Tibial nerve (tissue), 4 donors: ENCODE data around the gene SLC15A5. TPM values are rescaled to one million over a fixed set of nuclear protein-coding genes. Genes with fewer than 3 reads are reported as not detected.

ENCODE experiments used
- DNase-seq, 2 donors: peaks; one replicate each; pipeline ENCODE4 v3.0.0-alpha.2; 2019; ENCODE audit warnings: low spot score in 2 of 2
- H3K27ac ChIP-seq, 4 donors: fragments of 200-600 bp; sonication (generic) in 3 of 4; one replicate each; pipeline ENCODE4 v1.5.1; 2017 to 2019; ENCODE audit warnings: mild to moderate bottlenecking in 1 of 4
- H3K27me3 ChIP-seq, 2 donors: fragments of 200-600 bp; sonication (generic) in 1 of 2; one replicate each; pipeline versions ENCODE4 v1.5.1 to v1.6.0; 2017 to 2019
- H3K36me3 ChIP-seq, 3 donors: fragments of 200-600 bp; sonication (generic); one replicate each; pipeline ENCODE4 v1.5.1; 2018 to 2019
- H3K4me1 ChIP-seq, 4 donors: fragments of 200-600 bp; sonication (generic) in 3 of 4; one replicate each; pipeline ENCODE4 v1.5.1; 2017 to 2019
- H3K4me3 ChIP-seq, 4 donors: fragments of 200-600 bp; sonication (generic) in 3 of 4; one replicate each; pipeline ENCODE4 v1.5.1; 2017 to 2019; ENCODE audit warnings: mild to moderate bottlenecking in 1 of 4, moderate library complexity in 1 of 4
- H3K9me3 ChIP-seq, 4 donors: fragments of 200-600 bp; sonication (generic) in 3 of 4; one replicate each; pipeline ENCODE4 v1.5.1; 2017 to 2019
- CTCF ChIP-seq, 5 experiments: fragments of 200-600 bp in 3 of 5; fragments of 450-650 bp in 2 of 5; sonication (generic) in 3 of 5; IDR thresholded peaks; one replicate each; pipeline ENCODE4 v1.5.1; 2016 to 2019; ENCODE audit warnings: antibody characterized with exemption in 5 of 5, mild to moderate bottlenecking in 3 of 5, moderate library complexity in 2 of 5
- EP300 ChIP-seq, 2 donors: sonication (generic); formaldehyde crosslinking; IDR thresholded peaks; one replicate each; pipeline ENCODE4 v1.6.1; 2017; ENCODE audit warnings: antibody characterized with exemption in 2 of 2, mild to moderate bottlenecking in 1 of 2
- POLR2A ChIP-seq, 2 donors: fragments of 450-650 bp; IDR thresholded peaks; one replicate each; pipeline ENCODE4 v1.6.1; 2017; ENCODE audit warnings: antibody characterized with exemption in 2 of 2, mild to moderate bottlenecking in 2 of 2, moderate library complexity in 2 of 2
- WGBS, 2 donors: methylation state at CpG; one replicate each; pipeline ENCODE4 v1.1.5; 2018; 5-methylcytosine and 5-hydroxymethylcytosine counted together
- total RNA-seq, 4 donors: library from RNA; depleted of rRNA; stranded (reverse); fragments of >200 nt; gene quantifications; one replicate each; pipeline ENCODE4 v1.1.0, GENCODE V29; 2016

SLC15A5 gene
- total RNA-seq, 4 donors from 2014 or later = not detected

- no peaks in the 10 kb centered on the region for H3K4me1 ChIP-seq
- H3K9me3 ChIP-seq = no peaks in the 10 kb centered on the region
- H3K4me3 ChIP-seq = no peak overlapping the region
- no peaks in the 10 kb centered on the region for H3K27me3 ChIP-seq
- 64 to 68% methylated on average over 3 of the region's 3 CpGs for WGBS, 2 donors
- TF ChIP-seq POLR2A (IDR thresholded peaks at IDR 0.05) (no peak), EP300 (IDR thresholded peaks at IDR 0.05) (no peak), CTCF (IDR thresholded peaks at IDR 0.05) (no peak)
- DNase-seq = no peak
- no peaks in the 10 kb centered on the region for H3K36me3 ChIP-seq
- H3K27ac ChIP-seq = no peak overlapping the region
Measured at GRCh38 chr12:16245209-16245608, 32.3 kb downstream of the SLC15A5 start.

GRCh38 chr12:16243487-16244412 is 33.7 kb downstream of the SLC15A5 start:
- Histone ChIP-seq H3K4me1 (no peaks in the 10 kb centered on the region), H3K36me3 (no peaks in the 10 kb centered on the region), H3K27ac (no peak overlapping the region), H3K27me3 (no peaks in the 10 kb centered on the region), H3K9me3 (no peaks in the 10 kb centered on the region), H3K4me3 (no peak overlapping the region)
- DNase-seq = no peak
- WGBS, 2 donors = 84 to 86% methylated on average over 9 of the region's 9 CpGs
- TF ChIP-seq CTCF (IDR thresholded peaks at IDR 0.05) (no peak), POLR2A (IDR thresholded peaks at IDR 0.05) (no peak)

GRCh38 chr12:16241346-16241745 is 36.1 kb downstream of the SLC15A5 start:
- WGBS, 2 donors = 67 to 71% methylated on average over 4 of the region's 4 CpGs
- Histone ChIP-seq H3K9me3 (no peaks in the 10 kb centered on the region), H3K4me1 (no peaks in the 10 kb centered on the region), H3K4me3 (no peak overlapping the region), H3K27me3 (no peaks in the 10 kb centered on the region), H3K36me3 (no peaks in the 10 kb centered on the region), H3K27ac (no peak overlapping the region)
- DNase-seq = no peak
- TF ChIP-seq EP300 (IDR thresholded peaks at IDR 0.05) = no peak

GRCh38 chr12:16238661-16239060 is 38.8 kb downstream of the SLC15A5 start:
- Histone ChIP-seq H3K36me3 (no peaks in the 10 kb centered on the region), H3K9me3 (no peaks in the 10 kb centered on the region), H3K27ac (no peak overlapping the region), H3K27me3 (no peaks in the 10 kb centered on the region), H3K4me3 (no peak overlapping the region), H3K4me1 (no peaks in the 10 kb centered on the region)
- 50 to 57% methylated on average over 2 of the region's 2 CpGs for WGBS, 2 donors
- no peak for DNase-seq
- TF ChIP-seq CTCF (IDR thresholded peaks at IDR 0.05) = no peak
- no peak for TF ChIP-seq EP300 (IDR thresholded peaks at IDR 0.05)
- TF ChIP-seq POLR2A (IDR thresholded peaks at IDR 0.05) = no peak

- Histone ChIP-seq H3K27me3 (no peaks in the 10 kb centered on the region), H3K4me3 (no peak overlapping the region), H3K4me1 (no peaks in the 10 kb centered on the region), H3K36me3 (no peaks in the 10 kb centered on the region), H3K27ac (no peak overlapping the region), H3K9me3 (peaks cover 0 to 12% (median 0%) of the 10 kb centered on the region in 4 donors)
- no peak for DNase-seq
- TF ChIP-seq POLR2A (IDR thresholded peaks at IDR 0.05) (no peak), CTCF (IDR thresholded peaks at IDR 0.05) (no peak)
- 46 to 70% methylated on average over 1 of the region's 1 CpG for WGBS, 2 donors
Measured at GRCh38 chr12:16229676-16230075, 47.8 kb downstream of the SLC15A5 start.
